GM20000 (cell line): Measurements from ENCODE around the gene GTF3C1.

ENCODE experiments used
- DNase-seq: peaks from one replicate; pipeline ENCODE4 v3.0.0; 2012; ENCODE audit warnings: low spot score
- TF ChIP-seq, protein P1 (sequence below): IDR thresholded peaks from 2 replicates; pipeline ENCODE4 v1.5.1; 2012; ENCODE audit warnings: mild to moderate bottlenecking, control low read depth; ENCODE audit errors: extremely low read depth, missing control alignments

GTF3C1 gene

DNA sequence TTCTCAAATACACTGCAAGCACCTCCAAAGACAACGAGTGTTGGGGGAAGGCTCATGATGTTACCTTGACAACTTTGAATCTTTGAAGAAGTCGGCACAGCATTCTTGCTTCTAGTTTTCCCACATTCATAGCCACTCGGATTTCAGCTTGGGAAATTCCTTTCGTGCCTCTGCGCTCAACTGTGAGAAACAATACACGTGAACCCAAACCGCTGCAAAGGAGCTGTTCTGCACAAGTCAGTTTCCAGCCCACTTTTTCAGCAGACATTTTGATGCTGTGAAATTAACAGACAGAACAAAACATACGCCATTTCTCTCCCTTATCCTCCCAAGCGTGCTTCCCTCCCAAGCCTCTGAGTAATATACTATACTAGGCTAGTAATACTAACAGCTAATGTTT lies 41.2 kb downstream of the GTF3C1 start:
- no peak for DNase-seq
- TF ChIP-seq, protein P1, sequence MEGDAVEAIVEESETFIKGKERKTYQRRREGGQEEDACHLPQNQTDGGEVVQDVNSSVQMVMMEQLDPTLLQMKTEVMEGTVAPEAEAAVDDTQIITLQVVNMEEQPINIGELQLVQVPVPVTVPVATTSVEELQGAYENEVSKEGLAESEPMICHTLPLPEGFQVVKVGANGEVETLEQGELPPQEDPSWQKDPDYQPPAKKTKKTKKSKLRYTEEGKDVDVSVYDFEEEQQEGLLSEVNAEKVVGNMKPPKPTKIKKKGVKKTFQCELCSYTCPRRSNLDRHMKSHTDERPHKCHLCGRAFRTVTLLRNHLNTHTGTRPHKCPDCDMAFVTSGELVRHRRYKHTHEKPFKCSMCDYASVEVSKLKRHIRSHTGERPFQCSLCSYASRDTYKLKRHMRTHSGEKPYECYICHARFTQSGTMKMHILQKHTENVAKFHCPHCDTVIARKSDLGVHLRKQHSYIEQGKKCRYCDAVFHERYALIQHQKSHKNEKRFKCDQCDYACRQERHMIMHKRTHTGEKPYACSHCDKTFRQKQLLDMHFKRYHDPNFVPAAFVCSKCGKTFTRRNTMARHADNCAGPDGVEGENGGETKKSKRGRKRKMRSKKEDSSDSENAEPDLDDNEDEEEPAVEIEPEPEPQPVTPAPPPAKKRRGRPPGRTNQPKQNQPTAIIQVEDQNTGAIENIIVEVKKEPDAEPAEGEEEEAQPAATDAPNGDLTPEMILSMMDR, result no peak

DNA sequence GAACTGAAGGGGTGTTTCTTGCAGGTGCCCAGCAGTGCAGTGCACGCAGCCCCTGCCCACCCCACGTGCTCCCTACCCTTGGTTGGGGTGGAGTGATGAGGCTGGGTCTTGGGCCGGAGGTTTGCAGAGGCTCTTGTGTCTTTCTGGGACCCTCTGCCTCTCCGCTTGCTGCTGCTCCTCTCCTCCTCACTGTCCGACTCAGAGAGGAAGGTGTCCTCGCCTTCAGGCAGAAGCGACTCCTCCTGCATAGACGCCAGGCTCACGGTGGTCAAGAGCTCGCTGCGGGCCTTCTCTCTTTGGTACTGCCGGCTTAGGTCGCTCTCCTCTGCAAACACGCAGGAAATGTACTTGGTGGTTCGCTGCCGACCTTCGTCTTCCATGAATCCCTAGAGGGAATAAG lies 42.9 kb downstream of the GTF3C1 start:
- DNase-seq, result no peak

DNA sequence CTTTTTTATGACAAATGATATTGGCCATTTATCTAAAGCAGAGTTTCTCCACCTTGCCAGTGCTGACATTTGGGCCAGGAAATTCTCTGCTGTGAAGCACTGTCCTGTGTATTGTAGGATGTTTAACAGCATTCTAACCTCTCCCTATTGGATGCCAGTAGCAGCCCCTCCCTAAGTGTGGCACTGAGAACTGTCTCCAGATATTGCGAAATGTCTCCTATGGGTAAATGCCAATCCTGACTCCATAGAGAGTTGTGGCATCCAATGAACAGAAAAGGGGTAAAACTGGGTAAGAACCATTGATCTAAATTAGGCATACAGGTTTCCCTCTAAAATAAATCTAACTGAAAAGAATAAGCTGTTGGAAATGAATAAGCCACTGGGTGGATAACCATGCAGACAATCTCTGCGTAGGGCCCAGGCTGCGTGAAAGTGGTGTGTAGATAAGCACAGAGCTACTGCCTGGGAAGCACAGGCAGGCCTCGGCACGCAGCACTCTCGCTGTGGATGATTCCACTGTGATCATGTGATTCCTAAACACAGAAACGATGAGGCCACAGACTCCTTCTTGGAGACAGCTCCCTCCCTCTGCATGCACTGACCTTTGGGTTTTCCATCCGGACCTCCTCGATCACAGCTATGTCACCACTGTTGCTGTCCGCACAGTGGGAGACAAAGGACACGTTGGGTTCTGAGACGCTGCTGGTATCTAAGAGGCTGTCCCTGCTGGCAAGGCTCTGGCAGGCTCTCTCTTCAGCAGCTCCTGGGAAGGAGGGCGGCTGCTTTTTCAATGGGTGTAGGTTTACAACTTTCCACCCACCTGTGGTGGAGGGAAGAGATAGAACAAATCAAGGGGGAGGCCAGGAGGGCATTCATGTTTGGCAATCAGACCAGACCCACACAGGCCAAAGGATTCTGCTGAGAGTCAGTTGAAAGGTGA lies 44.1 kb downstream of the GTF3C1 start:
- TF ChIP-seq, protein P1, result no peak
- DNase-seq, result no peak

More for the DNA sequence above, 42.9 kb downstream of the GTF3C1 start:
- TF ChIP-seq, protein P1, result no peak

DNA sequence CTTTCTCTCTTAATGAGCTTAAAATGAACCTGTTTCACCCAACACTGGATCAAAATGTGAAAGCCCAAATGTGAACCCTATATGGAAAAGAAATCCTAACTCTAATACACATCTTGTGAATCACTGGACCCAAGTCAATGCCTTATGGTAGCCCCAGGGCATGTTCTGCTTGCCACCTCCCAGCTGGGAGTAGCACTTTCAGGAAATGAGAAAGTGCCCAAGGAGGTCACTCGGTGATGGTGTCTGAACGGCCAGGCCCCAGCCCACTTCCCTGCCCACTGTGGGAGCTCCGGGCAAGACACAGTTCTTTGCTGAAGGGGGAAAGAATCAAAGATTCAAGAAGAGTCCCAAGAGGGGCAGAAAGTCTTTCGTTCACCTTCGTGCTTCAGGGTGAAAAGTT lies 46.1 kb downstream of the GTF3C1 start:
- DNase-seq, result no peak
- TF ChIP-seq, protein P1, result no peak

DNA sequence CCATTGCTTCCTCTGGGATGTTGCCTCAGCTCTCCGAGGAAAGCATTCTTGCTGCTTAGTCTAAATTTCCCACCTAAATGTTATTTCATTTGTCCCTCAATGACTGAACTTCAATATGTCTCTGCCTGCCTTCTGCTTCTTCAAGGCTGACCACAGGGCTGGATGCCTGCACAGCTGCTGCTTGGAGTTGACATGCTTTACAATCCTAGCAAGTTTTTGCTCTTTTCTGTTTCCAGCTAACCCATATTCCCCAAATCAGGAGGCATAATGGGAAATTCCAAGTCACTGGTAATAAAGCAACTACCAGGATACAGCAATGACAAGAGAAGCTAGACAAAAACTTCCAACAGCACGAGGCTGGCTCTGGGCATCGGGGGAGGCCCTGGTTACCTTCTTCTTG lies 48.9 kb downstream of the GTF3C1 start:
- TF ChIP-seq, protein P1, result no peak
- no peak for DNase-seq

DNA sequence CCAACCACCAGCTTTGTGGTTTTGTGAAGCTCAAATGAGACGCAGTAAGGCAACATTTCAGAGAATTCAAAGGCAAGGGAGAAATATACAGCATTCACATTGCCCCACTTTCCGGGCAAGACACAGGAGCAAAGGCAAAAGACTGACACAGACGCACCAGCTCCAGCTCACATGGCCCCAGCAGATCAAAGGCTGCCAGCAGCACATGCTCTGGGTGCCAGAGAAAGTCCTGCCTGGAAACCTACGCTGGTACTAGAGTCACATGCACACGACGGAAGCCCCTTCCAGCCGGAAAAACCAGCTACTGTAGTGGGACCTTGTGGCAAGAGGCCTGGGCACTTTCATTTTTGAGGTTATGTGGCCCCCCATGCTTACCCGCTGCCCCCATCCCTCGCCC lies 50.1 kb downstream of the GTF3C1 start:
- TF ChIP-seq, protein P1, result no peak
- no peak for DNase-seq

DNA sequence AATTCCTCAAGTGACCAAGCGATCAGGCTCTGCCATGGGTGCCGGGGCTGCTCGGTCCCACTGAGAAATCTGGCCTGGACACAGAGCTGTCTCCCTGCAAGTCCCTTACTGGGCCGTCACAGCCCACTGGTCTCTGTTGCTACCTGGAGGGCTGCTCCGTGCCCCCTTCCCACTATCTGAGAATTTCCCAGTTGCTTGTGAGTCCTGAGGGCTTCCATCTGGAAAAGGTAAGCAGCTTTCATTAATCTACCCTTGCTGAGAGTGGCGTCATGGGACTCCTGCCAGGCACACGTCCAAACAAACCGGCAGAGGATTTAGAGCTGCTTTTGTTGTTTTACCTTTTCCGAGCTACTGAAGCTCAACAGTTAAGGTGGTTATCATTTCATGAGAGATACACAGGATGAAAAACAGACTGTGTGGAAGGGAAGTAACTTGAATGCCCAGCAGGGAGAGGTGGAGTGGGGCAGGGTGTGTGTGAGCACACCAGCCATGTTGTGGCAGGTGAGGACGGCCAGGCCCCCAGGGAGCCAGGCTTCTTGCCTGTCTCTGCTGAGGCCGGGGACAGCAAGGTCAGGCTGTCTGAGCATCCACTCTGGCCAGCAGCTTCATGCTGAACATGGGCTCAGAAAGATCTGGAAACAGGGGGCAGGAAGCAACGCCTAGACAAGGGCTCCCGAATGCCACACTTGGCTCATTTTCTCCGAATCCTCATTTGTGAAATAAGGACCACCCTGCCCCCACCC lies 50.6 kb downstream of the GTF3C1 start:
- no peak for DNase-seq
- TF ChIP-seq, protein P1, result no peak
